Activated CD8-positive, alpha-beta memory T cell treated with anti-CD3 and anti-CD28 coated beads for 36 hours (primary cell): ENCODE measurements around the gene RSPH9. TPM values are rescaled to one million over a fixed set of nuclear protein-coding genes. Genes with fewer than 3 reads are reported as not detected.
"Not testable (repeated sequence)": the region's sequence is repeated elsewhere in the genome, so short reads cannot be mapped to it uniquely, and the experiment has no call there.

Source experiments
- CTCF ChIA-PET: fragments of 350-600 bp; sonication (Branson Sonifier 250); formaldehyde crosslinking; loops from one replicate; lab custom pipeline; 2021; ENCODE audit warnings: antibody characterized with exemption; lab: Charles Lee
- POLR2A ChIA-PET: fragments of 350-600 bp; sonication (Branson Sonifier 250); formaldehyde crosslinking; loops from one replicate; lab custom pipeline; 2021; ENCODE audit warnings: antibody characterized with exemption; lab: Charles Lee
- total RNA-seq, 2 experiments: library from RNA; stranded (reverse); gene quantifications; one replicate each; pipeline ENCODE4 v1.2.3, GENCODE V29; 2021

The RSPH9 gene
- total RNA-seq, 2 experiments from 2014 or later: not detected

GRCh38 chr6:43625393-43625992 lies 19.3 kb upstream of the RSPH9 start:
- POLR2A ChIA-PET: interaction anchor here (0.7 kb wide), 1 partner anchor 8 kb away, joined by 3 read pairs; no protein-coding TSS in a partner anchor
- CTCF ChIA-PET: no interaction called here

GRCh38 chr6:43627008-43627825 lies 17.6 kb upstream of the RSPH9 start:
- POLR2A ChIA-PET: no interaction called here
- CTCF ChIA-PET: interaction anchor here (1.6 kb wide), 1 partner anchor 143 kb away, joined by 5 read pairs; the partner anchor contains the start of gene VEGFA

- CTCF ChIA-PET: interaction anchor here (0.6 kb wide), 1 partner anchor 65 kb away, joined by 3 read pairs; no protein-coding TSS in a partner anchor
- POLR2A ChIA-PET: interaction anchor here (0.6 to 2.2 kb wide), 5 partner anchors 8 to 618 kb away, joined by 5 to 9 read pairs (median 8); partner anchors contain the start of genes HSP90AB1, POLH, RSPH9 and VEGFA
Measured at GRCh38 chr6:43628393-43629103, 16.3 kb upstream of the RSPH9 start.

GRCh38 chr6:43629104-43629504 lies 15.7 kb upstream of the RSPH9 start, which contains the start of gene GTPBP2:
Gene GTPBP2 (minus strand): TSS chr6:43629264. CDS start chr6:43629162, 102 bp downstream.
- ChIA-PET CTCF (interaction anchor here (0.9 to 1.5 kb wide), 3 partner anchors 29 to 141 kb away, joined by 3 to 7 read pairs (median 4); partner anchors contain the start of gene VEGFA), POLR2A (interaction anchor here (0.6 to 2.2 kb wide), 6 partner anchors 8 to 618 kb away, joined by 3 to 9 read pairs (median 6); partner anchors contain the start of genes HSP90AB1, POLH, RSPH9 and VEGFA)

GRCh38 chr6:43629505-43630300 lies 15.1 kb upstream of the RSPH9 start:
- CTCF ChIA-PET: interaction anchor here (0.9 to 1.5 kb wide), 5 partner anchors 15 to 140 kb away, joined by 3 to 7 read pairs (median 4); partner anchors contain the start of genes LRRC73, RSPH9 and VEGFA
- POLR2A ChIA-PET: interaction anchor here (0.9 to 2.2 kb wide), 5 partner anchors 9 to 617 kb away, joined by 3 to 9 read pairs (median 8); partner anchors contain the start of genes HSP90AB1, POLH, RSPH9 and VEGFA

GRCh38 chr6:43630980-43631619 lies 13.7 kb upstream of the RSPH9 start:
- CTCF ChIA-PET: interaction anchor here (0.7 kb wide), 1 partner anchor 15 kb away, joined by 3 read pairs; no protein-coding TSS in a partner anchor
- POLR2A ChIA-PET: no interaction called here

GRCh38 chr6:43633002-43633401 lies 11.8 kb upstream of the RSPH9 start:
- CTCF ChIA-PET: interaction anchor here (0.6 to 1.2 kb wide), 2 partner anchors 34 to 496 kb away, joined by 4 to 10 read pairs; no protein-coding TSS in a partner anchor
- POLR2A ChIA-PET: interaction anchor here (0.7 kb wide), 1 partner anchor 92 kb away, joined by 4 read pairs; no protein-coding TSS in a partner anchor

GRCh38 chr6:43634702-43635303 lies 10.0 kb upstream of the RSPH9 start:
- CTCF ChIA-PET: no interaction called here
- POLR2A ChIA-PET: no interaction called here

- ChIA-PET CTCF (interaction anchor here (0.9 to 1.8 kb wide), 3 partner anchors 9 to 32 kb away, joined by 4 to 6 read pairs (median 6); partner anchors contain the start of gene RSPH9), POLR2A (no interaction called here)
Measured at GRCh38 chr6:43635387-43636307, 9.2 kb upstream of the RSPH9 start, which contains the start of gene MAD2L1BP. Gene MAD2L1BP (plus strand): TSS chr6:43635840. CDS start chr6:43635876, 36 bp downstream.

GRCh38 chr6:43636308-43636659 lies 8.6 kb upstream of the RSPH9 start:
- ChIA-PET CTCF (interaction anchor here (0.9 to 1.8 kb wide), 3 partner anchors 9 to 31 kb away, joined by 4 to 6 read pairs (median 6); partner anchors contain the start of gene RSPH9), POLR2A (no interaction called here)

- CTCF ChIA-PET: no interaction called here
Measured at GRCh38 chr6:43639984-43640800, 4.6 kb upstream of the RSPH9 start.

GRCh38 chr6:43645613-43645964 lies 753 bp downstream of the RSPH9 start:
- CTCF ChIA-PET: interaction anchor here (0.6 to 2.2 kb wide), 5 partner anchors 9 to 22 kb away, joined by 3 to 7 read pairs (median 4); partner anchors contain the start of gene MAD2L1BP
- POLR2A ChIA-PET: interaction anchor here (2.6 kb wide), 1 partner anchor 16 kb away, joined by 8 read pairs; the partner anchor contains the start of gene GTPBP2

More at GRCh38 chr6:43639984-43640800, 4.6 kb upstream of the RSPH9 start:
- POLR2A ChIA-PET: no interaction called here

GRCh38 chr6:43647613-43648012 lies 2.8 kb downstream of the RSPH9 start:
- POLR2A ChIA-PET: no interaction called here
- CTCF ChIA-PET: interaction anchor here (1.4 kb wide), 1 partner anchor 19 kb away, joined by 4 read pairs; no protein-coding TSS in a partner anchor

- CTCF ChIA-PET: interaction anchor here (1.4 kb wide), 1 partner anchor 18 kb away, joined by 4 read pairs; no protein-coding TSS in a partner anchor
- POLR2A ChIA-PET: no interaction called here
Measured at GRCh38 chr6:43648248-43648647, 3.4 kb downstream of the RSPH9 start.

GRCh38 chr6:43652822-43653221 lies 8.0 kb downstream of the RSPH9 start:
- POLR2A ChIA-PET: not testable (repeated sequence)
- CTCF ChIA-PET: interaction anchor here (0.7 to 1.0 kb wide), 2 partner anchors 17 to 36 kb away, joined by 3 to 4 read pairs; no protein-coding TSS in a partner anchor
